Testis (tissue), 3 donors: ENCODE results near the gene EPHA6. TPM values are rescaled to one million over a fixed set of nuclear protein-coding genes. Genes with fewer than 3 reads are reported as not detected.

ENCODE experiments used
- DNase-seq: peaks from one replicate; pipeline ENCODE4 v3.0.0-alpha.2; 2019
- H3K27ac ChIP-seq, 2 donors: fragments of 200-600 bp; sonication (generic); one replicate each; pipeline ENCODE4 v1.5.1; 2019
- H3K27me3 ChIP-seq: fragments of 200-600 bp; sonication (generic); one replicate; pipeline ENCODE4 v1.5.1; 2019
- H3K36me3 ChIP-seq: fragments of 200-600 bp; sonication (generic); one replicate; pipeline ENCODE4 v1.5.1; 2017; ENCODE audit warnings: low read depth; ENCODE audit errors: missing control alignments
- H3K4me1 ChIP-seq: fragments of 200-600 bp; sonication (generic); one replicate; pipeline ENCODE4 v1.5.1; 2019
- H3K4me3 ChIP-seq, 2 donors: fragments of 200-600 bp; sonication (generic); one replicate each; pipeline ENCODE4 v1.5.1; 2017 to 2019
- H3K9me3 ChIP-seq: fragments of 200-600 bp; sonication (generic); one replicate; pipeline ENCODE4 v1.5.1; 2017
- CTCF ChIP-seq, 3 experiments: fragments of 450-650 bp in 2 of 3; fragments of 200-600 bp in 1 of 3; sonication (generic) in 1 of 3; IDR thresholded peaks; one replicate each; pipeline ENCODE4 v1.5.1; 2016 to 2019; ENCODE audit warnings: antibody characterized with exemption in 3 of 3, mild to moderate bottlenecking in 2 of 3, moderate library complexity in 1 of 3
- POLR2A ChIP-seq: fragments of 450-650 bp; IDR thresholded peaks from one replicate; pipeline ENCODE4 v1.6.1; 2017; ENCODE audit warnings: antibody characterized with exemption, mild to moderate bottlenecking, moderate library complexity
- WGBS, 2 donors: methylation state at CpG; one replicate each; pipeline ENCODE4 v1.1.5; 2018; 5-methylcytosine and 5-hydroxymethylcytosine counted together
- intact Hi-C: fragments of 100-400 bp; cut with DNase I; formaldehyde crosslinking; loops from one replicate; pipeline ENCODE4 v1.15.1; 2023; ENCODE audit warnings: low total_unique reads
- polyA plus RNA-seq: library from polyadenylated mRNA; stranded (reverse); fragments of 350-450 nt; fragmentation: Illumina TruSeq; extraction: RNeasy Lipid Tissue Mini Kit (QIAGEN cat#74804); gene quantifications from one replicate; pipeline ENCODE4 v1.2.3, GENCODE V29; 2014; ENCODE audit warnings: low read depth, low replicate concordance; ENCODE audit not compliant: insufficient read depth
- total RNA-seq, 2 donors: library from RNA; depleted of rRNA; stranded (reverse); fragments of >200 nt; gene quantifications; one replicate each; pipeline ENCODE4 v1.2.3, GENCODE V29; 2016

Gene EPHA6
- total and polyA plus RNA-seq, 3 donors from 2014 or later = 9.8 to 33.0 (median 21.2) TPM

- no peak overlapping the region for H3K27ac ChIP-seq
- H3K36me3 ChIP-seq = no peaks in the 10 kb centered on the region
- H3K27me3 ChIP-seq = no peaks in the 10 kb centered on the region
- no peak for DNase-seq
- no peaks in the 10 kb centered on the region for H3K9me3 ChIP-seq
- intact Hi-C loops = no loop called here
- 69 to 71% methylated on average over 1 of the region's 1 CpG for WGBS, 2 donors
- H3K4me1 ChIP-seq = no peaks in the 10 kb centered on the region
- TF ChIP-seq CTCF (IDR thresholded peaks at IDR 0.05) = no peak
- no peak for TF ChIP-seq POLR2A
- no peak overlapping the region for H3K4me3 ChIP-seq
Measured at GRCh38 chr3:97306226-97306625, 491.8 kb downstream of the EPHA6 start.

- Histone ChIP-seq H3K36me3 (no peaks in the 10 kb centered on the region), H3K27me3 (no peaks in the 10 kb centered on the region), H3K27ac (no peak overlapping the region), H3K9me3 (no peaks in the 10 kb centered on the region), H3K4me1 (no peaks in the 10 kb centered on the region), H3K4me3 (no peak overlapping the region)
- 75 to 85% methylated on average over 3 of the region's 3 CpGs for WGBS, 2 donors
- no peak for DNase-seq
- TF ChIP-seq CTCF (IDR thresholded peaks at IDR 0.05) (no peak), POLR2A (no peak)
- intact Hi-C loops = no loop called here
Measured at GRCh38 chr3:97338375-97338774, 524.0 kb downstream of the EPHA6 start.

- intact Hi-C loops = no loop called here
- 69 to 78% methylated on average over 2 of the region's 2 CpGs for WGBS, 2 donors
Measured at GRCh38 chr3:97340940-97341339, 526.5 kb downstream of the EPHA6 start.

GRCh38 chr3:97347780-97348179 lies 533.4 kb downstream of the EPHA6 start:
- no peaks in the 10 kb centered on the region for H3K27me3 ChIP-seq
- intact Hi-C loops = no loop called here
- no peak for TF ChIP-seq POLR2A
- no peak for TF ChIP-seq CTCF (IDR thresholded peaks at IDR 0.05)
- H3K27ac ChIP-seq = no peak overlapping the region
- H3K36me3 ChIP-seq = no peaks in the 10 kb centered on the region
- 65 to 82% methylated on average over 1 of the region's 1 CpG for WGBS, 2 donors
- H3K4me1 ChIP-seq = no peaks in the 10 kb centered on the region
- no peak for DNase-seq
- no peaks in the 10 kb centered on the region for H3K9me3 ChIP-seq
- no peak overlapping the region for H3K4me3 ChIP-seq

More at GRCh38 chr3:97340940-97341339, 526.5 kb downstream of the EPHA6 start:
- H3K36me3 ChIP-seq = no peaks in the 10 kb centered on the region
- H3K4me1 ChIP-seq = no peaks in the 10 kb centered on the region
- no peaks in the 10 kb centered on the region for H3K9me3 ChIP-seq
- no peak overlapping the region for H3K4me3 ChIP-seq
- no peak overlapping the region for H3K27ac ChIP-seq
- H3K27me3 ChIP-seq = no peaks in the 10 kb centered on the region
- TF ChIP-seq CTCF (IDR thresholded peaks at IDR 0.05) = no peak
- TF ChIP-seq POLR2A = no peak
- no peak for DNase-seq

GRCh38 chr3:97350971-97351370 lies 536.6 kb downstream of the EPHA6 start:
- no peaks in the 10 kb centered on the region for H3K36me3 ChIP-seq
- DNase-seq = no peak
- H3K27me3 ChIP-seq = no peaks in the 10 kb centered on the region
- H3K4me1 ChIP-seq = no peaks in the 10 kb centered on the region
- intact Hi-C loops = no loop called here
- H3K9me3 ChIP-seq = no peaks in the 10 kb centered on the region
- TF ChIP-seq POLR2A (no peak), CTCF (IDR thresholded peaks at IDR 0.05) (no peak)
- no peak overlapping the region for H3K4me3 ChIP-seq
- no peak overlapping the region for H3K27ac ChIP-seq
- 80 to 81% methylated on average over 3 of the region's 3 CpGs for WGBS, 2 donors
